Activated CD8-positive, alpha-beta memory T cell treated with anti-CD3 and anti-CD28 coated beads, Interleukin-2, amount 50 U/mL, for 24 hours (primary cell): Measurements from ENCODE around the gene SLC1A1.
"Not testable (repeated sequence)": the region's sequence is repeated elsewhere in the genome, so short reads cannot be mapped to it uniquely, and the experiment has no call there.

Experiments used
- DNase-seq: peaks from one replicate; pipeline ENCODE4 v3.0.0-alpha.2; 2020; ENCODE audit errors: extremely low read depth

SLC1A1 gene

DNA sequence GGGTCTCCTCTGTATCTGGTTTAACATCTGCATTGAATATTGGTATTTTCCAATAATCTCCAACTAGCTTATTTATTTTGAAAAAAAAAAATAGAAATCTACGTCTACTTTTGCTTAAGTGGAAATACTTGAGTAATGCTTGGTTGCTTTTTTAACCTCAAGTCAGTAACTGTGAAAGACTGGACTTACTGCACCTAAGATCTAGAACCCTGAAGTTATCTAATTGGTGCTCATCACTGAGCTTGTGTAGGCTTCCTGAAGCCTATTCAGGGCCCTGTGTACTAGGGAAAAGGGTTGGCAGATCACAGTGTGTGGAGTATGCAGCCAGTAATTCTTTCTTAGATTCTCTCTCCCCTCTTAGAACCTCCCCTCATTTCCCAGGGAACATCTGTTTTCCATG is 16.2 kb downstream of the SLC1A1 start:
- no peak for DNase-seq

DNA sequence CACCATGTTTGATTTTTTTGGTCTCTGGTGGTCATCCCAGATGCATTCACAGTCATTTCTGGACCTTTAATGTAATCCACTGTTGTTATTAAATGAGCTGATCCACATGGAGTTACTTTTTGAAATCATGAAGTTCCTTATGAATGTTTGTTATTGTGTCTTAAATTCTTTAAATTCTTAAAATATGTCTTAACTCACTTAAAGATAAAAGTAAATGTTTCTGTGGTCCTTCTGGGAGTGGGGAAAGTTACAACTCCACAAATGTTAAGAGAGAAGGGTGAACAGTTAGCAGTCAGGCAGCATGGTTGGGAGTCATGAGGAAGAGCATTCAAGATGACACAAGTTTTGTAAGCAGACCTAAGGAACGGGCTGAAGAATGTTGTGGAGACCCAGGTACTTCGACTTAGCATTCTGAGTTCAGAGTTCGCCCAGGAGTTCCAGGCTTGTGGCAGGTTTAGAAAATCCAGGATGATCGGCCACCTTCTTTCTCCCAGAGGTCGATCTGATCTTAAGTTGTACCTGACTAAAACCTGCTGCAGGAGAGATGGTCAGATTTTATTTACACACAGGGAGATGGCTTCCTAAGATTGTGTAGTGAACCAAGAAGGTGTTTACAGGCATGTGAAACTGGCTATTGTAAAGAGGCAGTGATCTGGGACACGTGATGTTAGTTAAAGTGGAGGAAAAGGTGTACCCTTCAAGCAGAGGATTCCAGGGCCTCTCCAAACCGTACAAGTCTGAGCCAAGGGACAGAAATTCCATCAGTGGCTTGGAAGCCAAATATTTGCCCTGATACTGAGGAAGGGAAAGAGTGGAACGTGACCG is 17.2 kb downstream of the SLC1A1 start:
- DNase-seq, result no peak

DNA sequence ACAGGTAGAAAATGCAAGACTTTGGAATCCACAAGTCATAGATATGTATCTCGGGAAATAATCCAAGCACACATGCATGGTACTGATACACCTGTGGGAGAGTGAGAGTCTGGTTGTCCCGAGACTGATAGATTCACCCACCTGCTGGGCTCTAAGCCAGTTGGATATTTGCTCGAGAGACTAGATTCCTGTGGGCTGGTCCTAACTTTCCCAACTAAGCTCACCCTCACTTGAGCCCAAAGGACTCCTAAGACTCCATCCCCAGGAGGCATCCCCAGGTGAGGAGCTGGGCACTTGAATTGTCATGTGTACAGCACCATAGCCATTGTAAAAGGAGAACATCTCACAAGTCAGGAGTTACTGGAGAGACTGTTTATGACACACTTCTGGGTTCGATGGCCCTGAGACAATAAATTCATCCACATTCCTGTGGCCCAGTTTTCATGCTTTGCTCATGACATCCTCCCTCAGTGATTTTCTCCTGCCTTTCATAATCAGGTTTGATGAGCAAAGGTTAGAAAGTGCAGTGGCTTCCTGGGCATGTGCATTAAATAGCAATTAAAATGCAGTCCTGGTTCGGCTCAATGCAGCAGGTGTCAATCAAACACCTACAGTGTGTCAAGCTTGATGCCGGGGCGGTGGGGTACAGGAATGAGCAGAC is 18.1 kb downstream of the SLC1A1 start:
- no peak for DNase-seq

DNA sequence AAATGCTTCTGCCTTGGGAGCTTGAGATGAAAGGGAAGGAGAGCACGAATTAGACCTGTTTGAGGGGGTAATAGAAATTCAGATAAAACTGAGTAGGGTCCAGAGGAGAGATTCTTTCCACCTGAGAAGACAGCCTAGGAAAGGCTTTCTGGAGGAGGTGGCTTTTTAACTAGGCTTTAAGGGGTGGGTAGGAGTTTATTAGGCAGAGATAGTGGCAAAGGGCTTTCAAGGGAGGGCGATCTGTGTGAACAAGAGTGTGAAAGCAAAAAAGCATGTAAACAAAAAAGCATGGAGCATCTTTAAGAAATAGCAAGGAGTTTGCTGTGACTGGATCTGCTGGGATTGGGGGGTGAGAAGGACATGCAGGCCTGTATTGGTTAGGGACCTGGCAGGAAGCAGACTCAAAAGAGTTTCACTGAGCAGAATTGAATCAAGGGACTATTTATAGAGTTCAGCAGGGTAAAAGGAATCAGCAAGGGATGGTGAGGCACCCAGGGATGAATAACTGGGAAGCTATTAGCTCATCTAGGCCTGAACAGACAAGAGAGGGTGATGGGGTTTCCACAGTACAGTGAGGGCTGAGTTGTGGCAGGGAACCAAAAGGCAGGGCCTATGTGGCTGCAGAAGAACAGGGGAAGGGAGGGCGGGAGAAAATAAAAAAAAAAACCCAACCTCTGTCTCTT is 18.8 kb downstream of the SLC1A1 start:
- no peak for DNase-seq

DNA sequence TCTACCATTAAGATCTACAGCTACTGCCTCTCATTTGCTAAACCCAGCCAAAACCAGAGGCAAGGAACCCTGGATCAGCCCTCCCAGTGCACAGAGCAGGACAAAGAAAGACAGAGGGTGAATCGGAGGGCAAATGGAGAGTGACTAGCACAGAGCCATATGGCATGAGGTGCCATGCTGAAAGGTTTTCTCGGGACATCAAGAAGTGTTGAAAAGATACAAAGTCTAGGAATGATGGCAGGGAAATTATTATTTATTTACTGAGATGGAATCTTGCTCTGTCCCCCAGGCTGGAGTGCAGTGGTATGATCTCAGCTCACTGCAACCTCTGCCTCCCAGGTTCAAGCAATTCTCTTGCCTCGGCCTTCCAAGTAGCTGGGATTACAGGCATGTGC is 19.3 kb downstream of the SLC1A1 start:
- DNase-seq, result no peak

DNA sequence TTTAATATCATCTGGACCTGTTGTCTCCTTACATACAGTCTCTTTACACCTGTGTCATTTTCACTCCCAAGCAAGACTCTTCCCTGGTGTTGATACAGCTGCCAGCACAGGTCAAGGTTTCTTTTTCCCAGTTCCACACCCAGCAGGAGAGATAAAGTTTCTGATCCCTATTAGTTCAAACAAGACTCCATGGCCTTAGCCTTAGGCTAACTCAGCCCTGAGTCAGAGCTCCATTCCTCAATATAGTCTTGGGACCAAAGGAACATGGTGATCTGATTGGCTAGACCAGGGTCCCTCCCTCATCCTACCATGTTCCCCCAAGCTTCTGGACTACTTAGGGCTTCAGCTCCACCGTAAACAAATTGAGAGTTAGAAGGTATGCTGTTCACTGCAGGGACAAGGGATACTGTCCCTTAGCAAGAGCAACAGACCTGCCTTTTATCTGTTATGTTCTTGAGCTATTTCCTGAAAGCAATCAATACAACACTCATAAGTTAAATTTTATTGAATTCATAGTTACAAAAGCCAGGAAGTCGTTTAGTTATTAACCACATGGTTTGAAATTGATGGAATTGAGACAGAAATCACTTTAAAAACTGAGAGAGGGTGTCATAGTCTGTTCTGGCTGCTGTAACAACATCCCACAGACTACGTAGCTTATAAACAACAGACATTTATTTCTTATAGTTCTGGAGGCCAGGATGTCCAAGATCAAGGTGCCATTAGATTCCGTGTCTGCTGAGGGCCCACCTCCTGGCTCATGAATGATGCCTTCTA is 20.5 kb downstream of the SLC1A1 start:
- DNase-seq, result no peak

DNA sequence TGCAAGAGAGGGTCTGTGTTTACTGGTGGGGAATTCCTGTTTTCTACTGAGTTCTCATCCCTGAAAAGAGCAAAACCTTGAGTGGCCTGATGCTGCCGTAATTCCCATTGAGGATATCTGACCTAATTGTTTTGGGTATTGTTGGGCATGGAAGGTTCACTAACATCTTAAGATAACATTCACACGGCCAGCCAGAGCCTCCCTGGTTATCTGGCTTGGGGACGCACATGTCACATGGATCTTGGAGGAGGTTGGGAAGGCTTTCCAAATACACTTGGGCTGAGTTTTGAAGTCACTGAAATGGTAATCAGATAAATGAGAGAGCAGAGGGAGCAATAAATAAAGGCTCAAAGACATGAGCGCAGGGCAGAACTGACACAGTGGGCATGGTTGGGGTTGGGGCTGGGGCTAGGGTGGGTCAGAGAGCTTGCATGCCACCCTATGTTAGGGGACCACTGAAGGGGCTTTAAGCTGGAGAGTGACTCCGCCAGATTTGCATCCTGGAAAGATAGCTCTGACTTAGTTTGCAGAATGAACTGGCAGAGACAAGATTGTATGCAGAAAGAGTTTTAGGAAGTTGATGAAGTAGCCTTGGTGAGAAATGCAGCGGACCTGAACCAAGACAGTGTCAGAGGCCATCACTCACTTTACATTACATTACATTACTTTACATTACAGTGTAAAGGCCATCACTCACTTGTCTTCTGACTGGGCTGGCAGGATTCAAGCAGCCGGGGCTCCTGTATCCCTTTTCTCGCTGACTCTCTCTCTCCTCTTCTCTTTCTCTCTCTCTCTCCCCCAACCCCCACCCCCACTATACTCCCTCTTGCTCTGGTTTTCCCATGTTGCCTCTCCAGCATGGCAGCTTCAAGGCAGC is 24.2 kb downstream of the SLC1A1 start:
- no peak for DNase-seq

DNA sequence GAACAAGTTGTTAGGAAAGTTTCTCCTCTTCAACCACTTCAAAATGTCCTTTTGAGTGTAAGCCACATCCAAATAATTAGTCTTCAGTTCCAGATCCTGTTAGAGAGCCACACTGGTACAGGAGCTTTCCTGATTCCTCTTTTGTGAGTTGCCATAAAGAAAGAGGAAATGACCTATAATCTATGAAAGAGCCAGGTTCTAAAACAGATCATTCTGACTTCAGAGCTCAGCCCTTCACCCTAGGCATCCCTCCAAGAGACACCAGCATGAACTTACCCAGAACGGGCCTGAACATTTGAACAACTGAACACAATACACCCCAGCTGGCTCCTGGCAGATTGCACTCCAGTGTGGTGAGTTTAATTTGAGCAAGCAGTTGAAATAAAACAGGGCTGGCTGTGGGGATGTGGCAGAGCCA is 25.7 kb downstream of the SLC1A1 start:
- DNase-seq, result no peak

DNA sequence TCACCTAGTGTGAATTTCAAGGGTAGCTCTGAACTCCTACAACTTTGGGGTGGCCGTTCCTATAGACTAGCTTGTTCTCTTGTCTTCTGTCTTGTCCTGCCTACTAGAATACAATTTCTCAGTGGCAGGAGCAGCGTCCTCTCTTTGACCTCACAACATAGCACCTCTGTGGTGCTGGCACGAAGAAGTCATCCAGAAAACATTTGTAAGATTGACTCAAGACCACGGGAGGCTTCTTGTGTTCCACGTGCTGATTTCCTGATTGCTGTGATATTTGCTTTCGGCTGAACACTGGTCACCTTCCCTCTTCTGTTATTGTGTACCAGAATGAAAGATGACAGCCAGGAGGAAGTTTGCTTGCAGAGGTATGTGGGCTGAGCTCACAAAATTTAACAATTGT is 27.0 kb downstream of the SLC1A1 start:
- DNase-seq, result no peak

DNA sequence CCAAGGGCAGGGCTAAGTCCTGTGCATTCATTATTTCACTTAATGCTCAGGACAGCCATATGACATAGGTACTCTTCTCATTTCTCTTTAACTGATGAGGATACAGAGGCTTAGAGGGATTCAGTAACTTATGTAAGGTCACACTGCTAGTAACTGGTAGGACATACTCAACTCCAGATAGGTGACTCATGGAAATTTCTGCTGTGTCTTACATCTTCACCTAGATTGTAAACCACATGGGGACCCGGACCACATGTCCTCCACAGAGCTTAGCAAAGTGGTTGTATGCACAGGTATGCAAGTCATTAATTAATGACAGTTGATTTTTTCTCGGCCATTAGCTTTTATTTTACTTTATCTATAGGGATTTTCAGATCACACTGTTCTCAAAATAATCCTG is 29.3 kb downstream of the SLC1A1 start:
- no peak for DNase-seq

DNA sequence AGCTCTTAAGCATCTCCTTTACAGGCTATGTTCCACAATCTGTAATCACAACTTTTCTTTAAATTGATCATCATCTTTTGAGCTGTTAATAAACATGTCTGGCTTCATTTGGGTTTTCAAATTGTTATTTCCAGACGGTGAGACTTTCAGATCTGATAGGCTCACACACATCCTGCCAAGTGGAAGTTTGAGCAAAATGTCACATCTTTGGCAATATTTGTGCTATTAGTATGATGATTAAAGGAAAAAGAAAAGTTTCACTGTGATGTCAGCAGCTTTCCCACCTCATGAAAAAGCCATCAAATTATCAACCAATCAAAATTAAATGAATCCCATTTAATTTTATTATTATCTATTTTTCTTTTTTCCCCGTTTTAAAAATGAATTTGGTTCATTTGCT is 29.8 kb downstream of the SLC1A1 start:
- DNase-seq, result no peak

DNA sequence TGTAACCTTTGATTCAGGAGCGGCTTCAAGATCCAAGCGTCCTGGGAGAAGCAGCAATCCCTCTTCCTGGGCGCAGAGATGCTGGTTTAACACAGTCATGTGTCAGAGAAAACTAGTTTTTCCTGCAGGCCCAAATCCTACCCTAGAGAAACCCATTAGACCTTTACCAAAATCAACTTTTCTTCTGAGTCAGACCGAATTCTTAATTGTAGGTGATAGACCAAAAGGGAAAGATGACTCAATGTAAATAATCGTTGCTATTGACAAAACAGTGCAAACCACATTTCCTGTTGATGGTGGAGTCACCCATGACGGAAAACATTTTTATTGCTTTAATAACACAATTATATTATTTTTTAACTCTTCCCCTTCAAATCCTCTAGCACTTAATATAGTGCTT is 40.1 kb downstream of the SLC1A1 start:
- DNase-seq, result no peak

DNA sequence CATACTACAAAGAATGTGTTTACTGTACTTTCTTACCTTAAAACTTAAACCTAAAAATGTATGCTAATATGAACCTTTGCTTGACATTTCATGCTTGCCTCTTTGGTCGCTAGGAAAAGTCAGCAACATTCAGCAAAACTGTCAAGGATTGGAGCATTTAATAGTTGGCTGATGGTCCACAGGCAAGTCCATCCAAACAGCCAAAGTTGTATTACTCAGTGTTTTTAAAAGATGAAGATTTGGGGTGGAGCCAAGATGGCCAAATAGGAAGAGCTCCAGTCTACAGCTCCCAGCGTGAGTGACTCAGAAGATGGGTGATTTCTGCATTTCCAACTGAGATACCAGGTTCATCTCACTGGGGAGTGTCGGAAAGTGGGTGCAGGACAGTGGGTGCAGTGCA is 40.6 kb downstream of the SLC1A1 start:
- not testable (repeated sequence) for DNase-seq

DNA sequence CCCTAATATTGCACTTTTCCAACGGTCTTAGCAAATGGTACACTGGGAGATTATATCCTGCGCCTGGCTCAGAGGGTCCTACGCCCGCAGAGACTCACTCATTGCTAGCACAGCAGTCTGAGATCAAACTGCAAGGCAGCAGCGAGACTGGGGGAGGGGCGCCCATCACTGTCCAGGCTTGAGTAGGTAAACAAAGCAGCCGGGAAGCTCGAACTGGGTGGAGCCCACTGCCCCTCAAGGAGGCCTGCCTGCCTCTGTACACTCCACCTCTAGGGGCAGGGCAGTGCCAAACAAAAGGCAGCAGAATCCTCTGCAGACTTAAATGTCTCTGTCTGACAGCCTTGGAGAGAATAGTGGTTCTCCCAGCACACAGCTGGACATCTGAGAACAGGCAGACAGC is 41.1 kb downstream of the SLC1A1 start:
- DNase-seq, result not testable (repeated sequence)

DNA sequence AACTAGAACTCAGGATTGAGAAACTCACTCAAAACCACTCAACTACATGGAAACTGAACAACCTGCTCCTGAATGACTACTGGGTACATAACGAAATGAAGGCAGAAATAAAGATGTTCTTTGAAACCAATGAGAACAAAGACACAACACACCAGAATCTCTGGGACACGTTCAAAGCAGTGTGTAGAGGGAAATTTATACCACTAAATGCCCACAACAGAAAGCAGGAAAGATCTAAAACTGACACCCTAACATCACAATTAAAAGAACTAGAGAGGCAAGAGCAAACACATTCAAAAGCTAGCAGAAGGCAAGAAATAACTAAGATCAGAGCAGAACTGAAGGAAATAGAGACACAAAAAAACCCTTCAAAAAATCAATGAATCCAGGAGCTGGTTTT is 43.6 kb downstream of the SLC1A1 start:
- DNase-seq, result not testable (repeated sequence)

DNA sequence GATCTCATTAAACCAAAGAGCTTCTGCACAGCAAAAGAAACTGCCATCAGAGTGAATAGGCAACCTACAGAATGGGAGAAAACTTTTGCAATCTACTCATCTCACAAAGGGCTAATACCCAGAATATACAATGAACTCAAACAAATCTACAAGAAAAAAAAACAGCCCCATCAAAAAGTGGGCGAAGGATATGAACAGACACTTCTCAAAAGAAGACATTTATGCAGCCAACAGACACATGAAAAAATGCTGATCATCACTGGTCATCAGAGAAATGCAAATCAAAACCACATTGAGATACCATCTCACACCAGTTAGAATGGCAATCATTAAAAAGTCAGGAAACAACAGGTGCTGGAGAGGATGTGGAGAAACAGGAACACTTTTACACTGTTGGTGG is 45.9 kb downstream of the SLC1A1 start:
- not testable (repeated sequence) for DNase-seq

DNA sequence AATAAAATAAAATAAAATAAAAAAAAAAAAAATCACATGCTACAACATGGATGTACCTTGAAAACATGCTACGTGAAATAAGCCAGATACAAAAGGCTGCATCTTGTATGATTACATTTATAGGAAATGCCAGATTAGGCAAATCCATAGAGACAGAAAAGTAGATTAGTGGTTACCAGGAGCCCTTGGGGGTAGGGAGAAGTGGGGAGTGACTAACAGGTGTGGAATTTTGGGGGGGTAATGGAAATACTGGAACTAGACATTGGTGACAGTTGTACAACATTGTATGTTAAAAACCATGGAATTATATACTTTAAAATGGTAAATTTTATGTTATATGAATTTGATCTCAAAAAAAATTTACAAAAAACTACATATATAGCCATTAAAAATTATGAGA is 47.3 kb downstream of the SLC1A1 start:
- DNase-seq, result no peak

DNA sequence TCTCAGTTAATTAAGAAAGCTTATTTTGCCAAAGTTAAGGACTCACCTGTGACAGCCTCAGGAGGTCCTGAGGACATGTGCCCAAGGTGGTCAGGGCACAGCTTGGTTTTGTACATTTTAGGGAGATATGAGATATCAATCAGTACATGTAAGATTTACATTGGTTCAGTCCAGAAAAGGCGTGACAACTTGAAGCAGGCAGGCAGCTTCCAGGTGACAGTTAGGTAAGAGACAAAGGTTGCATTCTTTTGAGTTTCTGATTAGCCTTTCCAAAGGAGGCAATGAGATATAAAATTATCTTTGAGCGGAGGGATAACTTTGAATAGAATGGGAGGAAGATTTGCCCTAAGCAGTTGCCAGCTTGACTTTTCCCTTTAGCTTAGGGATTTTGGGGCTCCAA is 47.8 kb downstream of the SLC1A1 start:
- DNase-seq, result no peak

DNA sequence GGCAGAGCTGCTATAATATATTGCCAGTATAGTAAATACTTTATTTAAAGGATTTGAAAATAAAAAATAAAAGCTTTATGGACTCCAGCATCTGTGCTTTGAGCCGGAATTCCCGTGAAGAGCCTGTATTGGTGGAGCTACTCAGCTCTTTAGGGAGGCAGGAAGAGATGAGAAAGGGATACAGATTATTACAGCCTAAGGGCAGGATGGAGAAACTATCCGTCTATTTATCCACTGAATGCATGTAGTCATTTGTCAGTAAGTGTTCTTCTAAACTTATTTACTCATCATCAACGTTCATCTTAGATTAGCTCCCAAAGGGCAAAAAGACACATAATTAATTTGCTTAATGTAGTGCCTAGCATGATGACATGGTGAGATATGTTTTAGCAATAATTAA is 48.4 kb downstream of the SLC1A1 start:
- no peak for DNase-seq

DNA sequence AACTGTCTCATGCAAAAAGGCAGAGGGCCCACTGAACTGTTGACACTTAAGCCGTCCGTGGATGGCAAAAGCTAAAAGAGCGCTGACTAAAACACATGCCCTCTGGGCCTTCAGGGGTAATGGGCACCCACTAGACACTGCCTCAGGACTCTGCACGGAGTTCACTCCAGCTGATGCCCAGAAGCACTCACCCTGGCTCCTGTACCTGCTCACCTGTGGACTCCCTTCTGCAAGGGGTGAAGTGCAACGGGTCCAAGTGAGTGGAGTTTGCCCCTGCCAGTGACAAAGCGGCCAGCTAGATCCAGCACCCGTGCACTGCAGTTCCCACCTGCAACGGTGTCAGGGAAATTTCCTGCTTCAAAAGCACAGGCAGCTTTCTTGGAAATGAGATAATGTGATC is 50.2 kb downstream of the SLC1A1 start:
- DNase-seq, result no peak

DNA sequence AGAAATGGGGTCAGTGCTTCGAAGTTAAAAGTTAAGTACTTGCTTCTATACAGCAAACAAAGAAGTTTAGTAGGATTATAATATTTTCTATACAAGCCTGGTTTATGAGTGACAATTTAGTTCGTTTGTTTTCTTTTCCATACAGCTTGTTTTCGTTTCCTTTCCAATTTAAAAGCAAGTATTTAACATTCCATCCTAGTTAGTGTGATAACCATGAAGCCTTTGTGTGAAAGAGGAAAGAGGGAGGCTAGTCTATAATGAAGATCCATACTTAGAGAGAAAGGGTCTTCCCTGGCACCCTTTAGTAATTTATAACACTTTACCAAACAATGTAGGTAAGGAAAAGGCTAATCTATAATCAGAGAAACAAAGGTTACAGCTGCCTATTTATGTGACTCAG is 51.0 kb downstream of the SLC1A1 start:
- DNase-seq, result no peak
